Uterus (tissue), 2 donors: Measurements from ENCODE around the gene WDR20.

Experiments used
- POLR2A ChIP-seq, 2 donors: fragments of 450-650 bp; IDR thresholded peaks; one replicate each; pipeline ENCODE4 v1.6.1; 2016; ENCODE audit warnings: antibody characterized with exemption in 2 of 2, mild to moderate bottlenecking in 1 of 2, moderate library complexity in 1 of 2
- TF ChIP-seq, protein P1 (sequence below), 4 experiments: fragments of 200-600 bp in 2 of 4; fragments of 450-650 bp in 2 of 4; sonication (generic) in 2 of 4; IDR thresholded peaks; one replicate each; pipeline ENCODE4 v1.5.1; 2016 to 2019; ENCODE audit warnings: antibody characterized with exemption in 4 of 4, mild to moderate bottlenecking in 2 of 4, moderate library complexity in 1 of 4

DNA sequence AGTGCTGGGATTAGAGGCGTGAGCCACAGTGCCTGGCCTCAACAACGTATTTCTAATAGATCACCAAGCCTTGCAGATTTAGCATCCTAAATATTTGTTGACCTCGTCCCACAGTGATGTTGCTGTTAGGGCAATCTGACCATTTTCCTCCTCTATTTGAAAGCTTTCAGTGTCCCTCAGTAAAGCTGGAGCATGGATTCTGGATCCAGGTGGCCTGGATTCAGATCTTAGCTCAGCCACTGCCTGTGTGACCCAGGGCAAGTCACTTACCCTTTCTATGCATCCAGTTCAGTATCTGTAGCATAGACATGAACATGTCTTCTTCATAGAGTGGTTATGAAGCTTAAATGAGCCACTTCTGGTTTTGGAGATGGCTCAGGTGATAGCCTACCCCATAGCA, 49.0 kb upstream of the WDR20 start:
- TF ChIP-seq POLR2A (IDR thresholded peaks at IDR 0.05), result no peak
- TF ChIP-seq, protein P1, sequence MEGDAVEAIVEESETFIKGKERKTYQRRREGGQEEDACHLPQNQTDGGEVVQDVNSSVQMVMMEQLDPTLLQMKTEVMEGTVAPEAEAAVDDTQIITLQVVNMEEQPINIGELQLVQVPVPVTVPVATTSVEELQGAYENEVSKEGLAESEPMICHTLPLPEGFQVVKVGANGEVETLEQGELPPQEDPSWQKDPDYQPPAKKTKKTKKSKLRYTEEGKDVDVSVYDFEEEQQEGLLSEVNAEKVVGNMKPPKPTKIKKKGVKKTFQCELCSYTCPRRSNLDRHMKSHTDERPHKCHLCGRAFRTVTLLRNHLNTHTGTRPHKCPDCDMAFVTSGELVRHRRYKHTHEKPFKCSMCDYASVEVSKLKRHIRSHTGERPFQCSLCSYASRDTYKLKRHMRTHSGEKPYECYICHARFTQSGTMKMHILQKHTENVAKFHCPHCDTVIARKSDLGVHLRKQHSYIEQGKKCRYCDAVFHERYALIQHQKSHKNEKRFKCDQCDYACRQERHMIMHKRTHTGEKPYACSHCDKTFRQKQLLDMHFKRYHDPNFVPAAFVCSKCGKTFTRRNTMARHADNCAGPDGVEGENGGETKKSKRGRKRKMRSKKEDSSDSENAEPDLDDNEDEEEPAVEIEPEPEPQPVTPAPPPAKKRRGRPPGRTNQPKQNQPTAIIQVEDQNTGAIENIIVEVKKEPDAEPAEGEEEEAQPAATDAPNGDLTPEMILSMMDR (IDR thresholded peaks at IDR 0.05), result no peak
